AG10803 (cell line): Measurements from ENCODE around the gene TRMT10A.
"Not testable (repeated sequence)": the region's sequence is repeated elsewhere in the genome, so short reads cannot be mapped to it uniquely, and the experiment has no call there.

Source experiments
- DNase-seq: peaks from one replicate; pipeline ENCODE4 v3.0.0; 2010; ENCODE audit warnings: low read depth
- H3K4me3 ChIP-seq: 2 replicates; pipeline ENCODE4 v1.5.1; 2011; ENCODE audit warnings: mild to moderate bottlenecking, low read length, control low read depth
- CTCF ChIP-seq: conservative IDR thresholded peaks from 2 replicates; pipeline ENCODE4 v1.5.1; 2011; ENCODE audit warnings: mild to moderate bottlenecking, low read length, control low read depth, inconsistent platforms

TRMT10A gene

GRCh38 chr4:99540277-99540939, 23.4 kb downstream of the TRMT10A start:
- H3K4me3 ChIP-seq: no peak overlapping the region
- DNase-seq: no peak
- TF ChIP-seq CTCF: no peak

GRCh38 chr4:99537674-99538073, 26.2 kb downstream of the TRMT10A start:
- no peak for TF ChIP-seq CTCF
- H3K4me3 ChIP-seq: no peak overlapping the region
- no peak for DNase-seq

DNA sequence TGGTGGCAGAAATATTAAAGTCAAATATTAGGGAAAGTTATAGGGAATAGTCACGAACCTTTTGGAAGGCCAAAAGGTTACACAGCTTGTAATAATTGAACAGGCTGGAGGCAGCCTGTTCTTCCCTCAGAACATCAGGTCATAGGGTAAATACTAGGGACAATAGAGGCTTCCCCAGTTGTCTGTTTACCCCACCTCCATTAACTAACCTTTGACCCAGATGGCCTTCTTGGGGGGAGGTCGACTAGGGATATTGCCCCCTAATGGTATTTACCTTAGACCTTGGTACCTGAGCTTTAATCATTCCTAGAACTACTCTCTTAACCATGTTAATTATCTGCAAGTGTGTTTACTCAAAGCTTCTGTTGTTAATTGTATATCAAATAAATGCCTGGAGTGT, 27.0 kb downstream of the TRMT10A start:
- no peak for DNase-seq
- TF ChIP-seq CTCF: no peak
- H3K4me3 ChIP-seq: no peak overlapping the region

- TF ChIP-seq CTCF: no peak
- H3K4me3 ChIP-seq: no peak overlapping the region
- DNase-seq: peak; percentile 1
Measured at GRCh38 chr4:99536271-99536670, 27.6 kb downstream of the TRMT10A start.

GRCh38 chr4:99534699-99535098, 29.1 kb downstream of the TRMT10A start:
- not testable (repeated sequence) for H3K4me3 ChIP-seq, DNase-seq

DNA sequence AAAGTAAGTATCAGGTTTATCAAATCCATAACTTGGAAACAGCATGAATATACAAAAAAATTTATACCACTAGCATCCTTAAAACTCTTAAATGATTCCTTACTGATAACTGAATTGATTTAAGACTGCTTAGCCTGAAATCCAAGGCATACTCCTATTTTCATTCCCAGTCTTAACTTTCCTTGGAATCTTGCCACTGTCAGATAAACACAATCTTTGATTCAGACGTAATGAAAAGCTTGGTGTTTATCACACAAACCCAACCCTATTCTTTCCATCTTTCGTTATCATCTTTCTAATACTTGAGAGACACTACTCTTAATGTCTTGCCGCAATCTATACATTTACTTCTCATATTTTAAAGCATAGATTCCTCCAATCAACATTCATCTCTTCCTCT, 33.9 kb downstream of the TRMT10A start:
- no peak for DNase-seq
- H3K4me3 ChIP-seq: no peak overlapping the region
- no peak for TF ChIP-seq CTCF

- no peak overlapping the region for H3K4me3 ChIP-seq
- no peak for TF ChIP-seq CTCF
- peak; percentile 48 for DNase-seq
Measured at GRCh38 chr4:99529228-99529627, 34.6 kb downstream of the TRMT10A start.
